GM18507 (cell line): ENCODE measurements around the gene ERC1.
"Not testable (repeated sequence)": the region's sequence is repeated elsewhere in the genome, so short reads cannot be mapped to it uniquely, and the experiment has no call there.

Source experiments
- DNase-seq: peaks from one replicate; pipeline ENCODE4 v3.0.0; 2011; ENCODE audit warnings: low read depth; ENCODE audit not compliant: insufficient read length; ENCODE audit errors: extremely low spot score
- FAIRE-seq: peaks from 2 replicates; lab custom pipeline; 2011; peaks lifted over from hg19 to GRCh38; lab: Jason Lieb, UNC

ERC1 gene

GRCh38 chr12:1104088-1104800 lies 113.2 kb downstream of the ERC1 start:
- peak; percentile 9 for FAIRE-seq
- no peak for DNase-seq

- no peak for DNase-seq
- no peak for FAIRE-seq
Measured at GRCh38 chr12:1107669-1108068, 116.6 kb downstream of the ERC1 start.

GRCh38 chr12:1108276-1108675 lies 117.3 kb downstream of the ERC1 start:
- FAIRE-seq (peak; percentile 93), DNase-seq (peak; percentile 43)

GRCh38 chr12:1115484-1116231 lies 124.6 kb downstream of the ERC1 start:
- FAIRE-seq = peak; percentile 46
- no peak for DNase-seq

GRCh38 chr12:1117371-1117770 lies 126.3 kb downstream of the ERC1 start:
- FAIRE-seq = peak; percentile 26
- DNase-seq = no peak

- DNase-seq = no peak
- FAIRE-seq = peak; percentile 91
Measured at GRCh38 chr12:1117970-1118563, 127.0 kb downstream of the ERC1 start.

GRCh38 chr12:1122786-1123185 lies 131.8 kb downstream of the ERC1 start:
- no peak for DNase-seq
- FAIRE-seq = no peak

GRCh38 chr12:1126091-1126490 lies 135.1 kb downstream of the ERC1 start:
- FAIRE-seq (no peak), DNase-seq (peak; percentile 11)

GRCh38 chr12:1127021-1127420 lies 136.0 kb downstream of the ERC1 start:
- DNase-seq = no peak
- FAIRE-seq = no peak

GRCh38 chr12:1130164-1130563 lies 139.1 kb downstream of the ERC1 start:
- FAIRE-seq (no peak), DNase-seq (no peak)

- DNase-seq (no peak), FAIRE-seq (no peak)
Measured at GRCh38 chr12:1130571-1130970, 139.5 kb downstream of the ERC1 start.

GRCh38 chr12:1131811-1132224 lies 140.8 kb downstream of the ERC1 start:
- no peak for FAIRE-seq
- DNase-seq = no peak

- no peak for FAIRE-seq
- no peak for DNase-seq
Measured at GRCh38 chr12:1132311-1132710, 141.3 kb downstream of the ERC1 start.

- DNase-seq = no peak
- no peak for FAIRE-seq
Measured at GRCh38 chr12:1138691-1139090, 147.7 kb downstream of the ERC1 start.

GRCh38 chr12:1146758-1147157 lies 155.7 kb downstream of the ERC1 start:
- not testable (repeated sequence) for DNase-seq, FAIRE-seq

GRCh38 chr12:1147821-1148220 lies 156.8 kb downstream of the ERC1 start:
- no peak for FAIRE-seq
- no peak for DNase-seq

GRCh38 chr12:1157046-1157445 lies 166.0 kb downstream of the ERC1 start:
- no peak for DNase-seq
- FAIRE-seq = no peak

- FAIRE-seq = no peak
- DNase-seq = no peak
Measured at GRCh38 chr12:1161197-1161596, 170.2 kb downstream of the ERC1 start.

GRCh38 chr12:1162081-1162760 lies 171.2 kb downstream of the ERC1 start:
- DNase-seq = no peak
- no peak for FAIRE-seq

GRCh38 chr12:1167784-1168183 lies 176.8 kb downstream of the ERC1 start:
- FAIRE-seq (no peak), DNase-seq (no peak)
